Head of caudate nucleus (tissue), 42 donors: ENCODE data around the gene RANBP17.
"Not testable (repeated sequence)": the region's sequence is repeated elsewhere in the genome, so short reads cannot be mapped to it uniquely, and the experiment has no call there.

ENCODE experiments used
- DNase-seq, 42 donors: peaks; one replicate each; pipeline versions ENCODE4 v3.0.0 to v3.0.0-alpha.2; 2020 to 2021; ENCODE audit warnings: mixed read lengths in 7 of 42
- intact Hi-C: fragments of 100-400 bp; cut with DNase I; formaldehyde crosslinking; loops from one replicate; pipeline ENCODE4 v1.15.0; 2022

RANBP17 gene

DNA sequence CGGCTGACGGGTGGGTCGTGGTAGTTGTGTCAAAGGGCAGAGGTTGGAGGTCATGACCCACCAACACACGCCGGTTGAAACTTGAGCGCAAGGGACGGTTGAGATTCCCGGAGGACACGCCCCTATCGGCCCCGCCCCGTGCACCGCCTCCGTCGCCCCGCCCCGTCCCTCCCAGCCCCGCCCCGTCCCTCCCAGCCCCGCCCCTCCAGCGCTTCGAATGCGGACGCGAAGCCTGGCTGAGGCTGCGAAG, 226 bp upstream of the RANBP17 start:
- intact Hi-C loops = no loop called here
- no peak for DNase-seq

DNA sequence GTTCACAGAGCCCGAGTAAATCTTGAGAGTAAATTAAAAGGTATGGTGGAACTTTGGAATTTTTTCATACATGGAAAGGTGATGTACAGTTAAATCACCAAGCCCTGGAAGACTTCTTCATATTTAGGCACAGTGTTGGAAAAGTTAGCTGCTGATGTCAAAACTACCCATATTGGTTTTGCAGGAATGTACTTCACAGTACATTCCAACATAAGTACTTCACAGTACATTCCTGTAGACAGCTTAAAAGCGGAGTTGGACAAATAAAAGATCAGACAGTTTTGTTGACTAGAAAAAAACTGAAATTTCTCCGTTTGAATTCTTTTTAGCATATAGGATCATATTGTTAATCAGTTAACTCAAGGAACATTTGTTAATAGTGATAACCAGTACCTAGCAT, 1.8 kb downstream of the RANBP17 start:
- intact Hi-C loops = no loop called here
- no peak for DNase-seq

DNA sequence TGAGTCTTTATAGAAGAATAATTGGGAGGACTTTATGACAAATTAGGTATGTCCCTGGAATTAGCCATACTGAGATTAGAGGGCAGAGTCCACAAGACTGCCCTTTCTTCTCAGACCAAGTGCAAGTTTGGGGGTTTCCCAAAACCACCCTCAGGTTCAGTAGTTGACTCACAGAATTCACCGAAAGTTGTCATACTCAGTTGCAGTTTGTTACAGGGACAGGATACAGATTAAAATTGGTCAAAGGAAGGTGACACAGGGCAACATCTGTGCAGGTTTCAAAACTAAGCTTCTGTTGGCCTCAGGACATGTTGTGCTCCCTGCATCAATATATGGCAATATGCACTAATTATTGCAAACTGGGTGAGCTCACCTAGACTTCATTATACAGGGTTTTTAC, 3.8 kb downstream of the RANBP17 start:
- intact Hi-C loops = no loop called here

DNA sequence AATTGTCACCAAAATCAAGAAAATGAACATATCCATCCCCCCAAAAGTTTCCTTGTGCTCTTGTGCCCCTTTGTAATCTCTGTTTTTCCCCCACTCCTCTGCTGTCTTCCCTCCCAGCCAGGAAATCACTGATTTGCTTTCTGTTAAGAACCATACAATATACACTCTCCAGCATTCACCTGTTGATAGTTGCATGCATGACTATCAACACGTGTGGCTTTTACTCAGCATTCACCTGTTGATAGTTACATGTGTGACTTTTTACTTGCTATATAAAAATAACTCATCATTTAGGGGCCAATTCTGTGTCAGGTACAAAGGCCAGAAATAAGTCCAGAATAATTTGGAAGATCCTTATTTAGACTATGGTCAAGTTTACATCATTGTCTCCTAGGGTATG, 6.0 kb downstream of the RANBP17 start:
- no peak for DNase-seq
- intact Hi-C loops = no loop called here

More for the DNA sequence above, 3.8 kb downstream of the RANBP17 start:
- DNase-seq = no peak

DNA sequence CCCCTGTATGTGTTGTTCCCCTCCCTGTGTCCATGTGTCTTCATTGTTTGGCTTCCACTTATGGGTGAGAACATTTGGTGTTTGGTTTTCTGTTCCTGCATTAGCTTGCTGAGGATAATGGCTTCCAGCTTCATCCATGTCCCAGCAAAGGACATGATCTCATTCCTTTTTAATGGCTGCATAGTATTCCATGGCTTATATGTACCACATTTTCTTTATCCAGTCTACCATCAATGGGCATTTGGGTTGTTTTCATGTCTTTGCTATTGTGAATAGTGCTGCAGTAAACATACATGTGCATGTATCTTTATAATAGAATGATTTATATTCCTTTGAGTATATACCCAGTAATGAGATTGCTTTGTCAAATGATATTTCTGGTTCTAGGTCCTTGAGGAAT, 8.6 kb downstream of the RANBP17 start:
- intact Hi-C loops, DNase-seq: not testable (repeated sequence)

DNA sequence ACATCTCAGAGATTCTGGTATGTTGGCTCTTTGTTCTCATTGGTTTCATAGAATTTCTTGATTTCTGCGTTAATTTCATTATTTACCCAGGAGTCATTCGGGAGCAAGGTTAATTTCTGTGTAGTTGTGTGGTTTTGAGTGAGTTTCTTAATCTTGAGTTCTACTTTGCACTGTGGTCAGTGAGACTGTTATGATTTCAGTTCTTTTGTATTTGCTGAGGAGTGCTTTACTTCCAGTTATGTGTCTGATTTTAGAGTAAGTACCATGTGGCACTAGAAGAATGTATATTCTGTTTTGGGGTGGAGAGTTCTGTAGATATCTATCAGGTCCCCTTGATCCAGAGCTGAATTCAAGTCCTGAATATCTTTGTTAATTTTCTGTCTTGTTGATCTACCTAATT, 12.2 kb downstream of the RANBP17 start:
- intact Hi-C loops = no loop called here
- no peak for DNase-seq

DNA sequence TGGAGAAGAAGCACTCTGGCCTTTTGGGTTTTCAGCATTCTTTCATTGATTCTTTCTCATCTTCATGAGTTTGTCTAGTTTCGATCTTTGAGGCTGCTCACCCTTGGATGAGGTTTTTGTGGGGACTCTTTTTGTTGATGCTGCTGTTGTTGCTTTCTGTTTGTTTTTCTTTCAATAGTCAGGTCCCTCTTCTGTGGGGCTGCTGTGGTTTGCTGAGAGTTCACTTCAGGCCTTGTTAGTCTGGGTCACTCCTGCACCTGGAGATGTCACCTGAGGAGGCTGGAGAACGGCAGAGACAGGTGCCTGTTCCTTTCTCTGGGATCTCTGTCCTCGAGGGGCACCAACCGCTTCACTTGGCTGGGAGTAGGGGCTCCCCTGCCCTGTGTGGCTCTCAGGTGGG, 14.0 kb downstream of the RANBP17 start:
- intact Hi-C loops = no loop called here

DNA sequence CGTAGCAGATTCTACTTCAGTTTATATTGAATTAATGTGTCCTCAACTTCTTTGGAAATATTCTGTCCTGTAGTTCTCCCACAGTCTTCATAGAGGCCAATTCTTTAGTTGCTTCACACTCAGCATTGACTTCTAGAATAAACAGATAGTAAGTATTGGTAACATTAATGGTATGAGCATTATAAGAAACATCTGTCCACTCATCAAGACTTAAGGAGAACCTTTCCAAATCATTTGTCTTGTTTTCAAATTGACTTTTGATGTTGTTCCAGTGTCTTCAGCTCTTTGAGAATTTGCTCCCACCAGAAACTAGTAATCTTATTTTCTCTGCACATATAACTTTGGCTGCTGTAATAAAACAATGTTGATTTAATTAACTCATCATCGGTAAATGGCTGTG, 18.3 kb downstream of the RANBP17 start:
- no peak for DNase-seq
- intact Hi-C loops = no loop called here

More for the DNA sequence above, 14.0 kb downstream of the RANBP17 start:
- DNase-seq = no peak

DNA sequence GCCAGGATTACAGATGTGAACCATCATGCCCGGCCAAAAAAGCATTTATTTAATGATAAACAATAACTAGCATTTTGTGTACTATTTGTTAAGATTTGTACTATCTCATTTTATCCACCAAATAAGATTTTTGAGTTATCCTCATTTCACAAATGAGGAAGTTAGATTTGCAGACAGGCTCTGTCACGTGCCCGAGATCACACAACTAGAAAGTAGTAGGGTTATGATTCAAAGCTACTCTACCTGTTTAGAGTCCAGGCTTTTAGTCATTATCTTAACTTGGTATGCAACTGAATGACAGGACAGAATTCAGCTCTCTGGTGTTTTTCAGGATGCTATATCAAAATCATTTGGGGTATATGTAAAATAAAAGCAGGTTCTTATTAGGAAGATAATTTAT, 20.5 kb downstream of the RANBP17 start:
- intact Hi-C loops = no loop called here
- no peak for DNase-seq

DNA sequence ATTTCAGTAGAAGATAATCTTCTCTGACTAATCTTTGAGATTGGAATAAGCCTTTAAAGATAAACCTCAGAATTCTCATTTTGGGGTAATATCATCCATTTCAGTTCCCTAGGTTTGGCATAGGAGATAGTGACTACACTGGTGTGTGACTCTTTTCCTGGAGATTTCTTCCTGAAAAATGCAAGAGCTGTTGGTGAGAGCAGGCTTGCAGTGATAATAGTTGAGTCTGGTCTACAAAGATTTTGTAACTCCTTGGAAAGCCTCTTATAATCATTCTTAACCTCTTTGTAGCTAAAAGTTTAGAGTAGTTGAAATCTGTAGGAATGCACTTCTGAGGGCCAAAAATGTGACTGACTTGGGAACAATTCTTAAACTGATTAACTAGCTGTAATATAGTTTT, 23.4 kb downstream of the RANBP17 start:
- intact Hi-C loops = no loop called here
- DNase-seq = no peak

DNA sequence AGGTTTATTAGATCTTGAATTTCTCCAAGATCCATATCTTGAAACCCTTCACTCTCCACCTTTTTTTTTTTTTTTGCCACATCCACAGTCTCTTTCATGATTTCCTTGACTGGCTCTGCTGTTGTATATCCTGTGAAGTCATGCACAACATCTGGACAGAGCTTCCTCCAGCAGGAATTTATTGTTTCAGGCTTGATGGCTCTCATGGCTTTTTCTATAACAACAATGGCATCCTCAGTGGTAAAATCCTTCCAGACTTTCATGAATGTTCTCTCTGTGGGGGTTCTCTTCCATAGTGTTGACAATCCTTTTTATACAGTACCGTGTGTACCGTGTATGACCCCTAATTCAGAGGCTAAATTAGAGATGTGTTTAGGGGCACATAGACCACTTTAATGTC, 24.0 kb downstream of the RANBP17 start:
- intact Hi-C loops = no loop called here

DNA sequence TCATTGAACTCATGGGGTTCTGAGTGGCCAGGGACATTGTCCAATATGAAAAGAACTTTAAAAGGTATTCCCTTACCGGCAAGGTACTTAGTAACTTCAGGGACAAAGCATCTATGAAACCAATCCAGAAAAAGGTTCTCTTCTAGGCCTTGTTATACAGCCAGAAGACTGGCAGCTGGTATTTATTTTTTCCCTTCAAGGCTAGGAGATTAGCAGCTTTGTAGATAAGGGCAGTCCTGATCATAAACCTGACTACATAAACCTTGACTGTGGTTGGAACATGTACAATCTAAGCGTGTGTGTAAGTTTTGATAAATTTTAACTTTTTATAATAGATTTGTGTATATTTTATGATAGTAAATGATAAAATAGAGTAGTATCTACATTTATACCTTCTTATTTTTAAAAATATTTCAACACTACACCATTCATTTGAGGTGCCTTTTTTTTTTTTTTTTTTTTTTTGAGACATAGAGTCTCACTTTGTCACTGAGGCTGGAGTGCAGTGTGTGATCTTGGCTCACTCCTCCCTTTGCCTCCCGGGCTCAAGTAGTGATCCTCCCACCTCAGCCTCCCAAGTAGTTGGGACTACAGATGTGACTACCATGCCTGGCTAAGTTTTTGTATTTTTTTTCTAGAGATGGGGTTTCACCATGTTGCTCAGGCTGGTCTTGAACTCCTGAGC, 24.5 kb downstream of the RANBP17 start:
- intact Hi-C loops = no loop called here
- no peak for DNase-seq

More for the DNA sequence above, 24.0 kb downstream of the RANBP17 start:
- no peak for DNase-seq

DNA sequence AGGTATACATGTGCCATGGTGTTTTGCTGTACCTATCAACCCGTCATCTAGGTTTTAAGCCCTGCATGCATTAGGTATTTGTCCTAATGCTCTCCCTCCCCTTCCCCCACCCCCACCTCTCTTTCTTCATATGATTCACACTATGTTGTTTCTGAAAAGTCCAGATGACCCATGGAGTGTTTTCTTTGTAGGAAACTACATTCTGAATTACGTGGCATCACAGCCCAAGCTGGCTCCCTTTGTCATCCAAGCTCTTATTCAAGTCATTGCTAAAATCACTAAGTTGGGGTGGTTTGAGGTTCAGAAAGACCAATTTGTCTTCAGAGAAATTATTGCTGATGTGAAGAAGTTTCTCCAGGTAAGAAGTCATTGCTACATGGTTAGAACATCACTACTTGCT, 30.4 kb downstream of the RANBP17 start:
- intact Hi-C loops = no loop called here
- DNase-seq = no peak

DNA sequence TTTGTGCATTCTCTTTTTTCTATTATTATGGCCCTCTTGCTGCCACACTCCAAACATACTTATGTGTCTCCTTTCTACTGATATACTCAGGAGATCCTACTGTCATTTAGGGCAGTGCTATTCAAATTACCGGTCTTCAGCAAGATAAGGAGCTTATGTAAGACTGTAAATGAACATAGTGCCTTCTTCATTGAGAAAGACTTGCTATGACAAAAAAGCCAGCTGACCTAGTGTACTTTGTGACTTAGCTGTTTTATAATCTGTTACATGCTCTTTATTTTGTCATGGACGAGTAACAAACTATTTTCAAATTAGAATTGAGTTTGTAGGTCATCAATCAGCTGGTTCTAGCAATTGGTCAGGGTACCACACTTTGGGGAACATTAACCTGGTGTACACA, 32.8 kb downstream of the RANBP17 start:
- intact Hi-C loops = no loop called here
- no peak for DNase-seq

DNA sequence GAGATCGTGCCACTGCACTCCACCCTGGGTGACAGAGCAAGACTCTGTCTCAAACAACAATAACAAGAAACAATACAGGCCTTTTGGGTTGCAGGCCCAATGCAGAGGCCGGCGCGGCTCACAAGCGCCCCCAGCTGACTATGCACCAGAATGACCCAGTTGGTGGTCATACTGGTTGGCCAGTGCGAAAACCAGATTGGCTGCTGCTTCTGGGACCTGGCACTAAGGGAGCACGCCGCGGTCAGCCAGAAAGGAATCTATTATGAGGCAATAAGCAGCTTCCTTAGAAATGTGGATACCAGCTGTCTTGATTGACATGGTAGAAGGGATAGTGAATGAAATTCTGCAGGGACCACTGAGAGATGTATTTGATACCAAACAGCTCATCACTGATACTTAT, 35.0 kb downstream of the RANBP17 start:
- intact Hi-C loops = no loop called here
- DNase-seq = peak in 29 of 42 donors; percentile 1 to 63 (median 21)

DNA sequence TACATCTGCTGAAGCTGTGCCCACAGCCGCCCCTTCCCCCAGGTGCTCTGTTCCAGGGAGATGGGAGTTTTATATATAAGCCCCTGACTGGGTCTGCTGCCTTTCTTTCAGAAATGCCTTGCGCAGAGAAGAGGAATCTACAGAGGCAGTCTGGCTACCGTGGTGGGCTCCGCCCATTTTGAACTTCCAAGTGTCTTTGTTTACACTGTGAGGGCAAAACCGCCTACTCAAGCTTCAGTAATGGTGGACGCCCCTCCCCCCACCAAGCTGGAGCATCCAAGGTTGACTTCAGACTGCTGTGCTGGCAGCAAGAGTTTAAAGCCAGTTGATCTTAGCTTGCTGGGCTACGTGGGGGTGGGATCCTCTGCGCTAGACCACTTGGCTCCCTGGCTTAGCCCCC, 41.3 kb downstream of the RANBP17 start:
- no peak for DNase-seq
- intact Hi-C loops = no loop called here

DNA sequence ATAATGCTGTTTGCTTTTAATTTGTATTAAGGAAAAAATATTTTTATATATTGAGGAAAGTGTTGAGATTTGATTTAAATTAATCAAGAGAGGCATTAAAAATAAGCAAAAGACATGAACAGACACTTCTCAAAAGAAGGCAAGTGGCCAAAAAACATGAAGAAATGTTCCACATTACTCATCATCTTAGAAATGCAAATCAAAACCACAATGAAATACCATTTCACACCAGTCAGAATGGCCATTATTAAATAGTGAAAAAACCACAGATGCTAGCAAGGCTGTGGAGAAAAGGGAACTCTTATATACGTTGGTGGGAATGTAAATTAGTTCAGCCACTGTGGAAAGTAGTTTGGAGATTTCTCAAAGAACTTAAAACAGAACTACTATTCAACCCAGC, 45.9 kb downstream of the RANBP17 start:
- DNase-seq = no peak
- intact Hi-C loops = no loop called here

DNA sequence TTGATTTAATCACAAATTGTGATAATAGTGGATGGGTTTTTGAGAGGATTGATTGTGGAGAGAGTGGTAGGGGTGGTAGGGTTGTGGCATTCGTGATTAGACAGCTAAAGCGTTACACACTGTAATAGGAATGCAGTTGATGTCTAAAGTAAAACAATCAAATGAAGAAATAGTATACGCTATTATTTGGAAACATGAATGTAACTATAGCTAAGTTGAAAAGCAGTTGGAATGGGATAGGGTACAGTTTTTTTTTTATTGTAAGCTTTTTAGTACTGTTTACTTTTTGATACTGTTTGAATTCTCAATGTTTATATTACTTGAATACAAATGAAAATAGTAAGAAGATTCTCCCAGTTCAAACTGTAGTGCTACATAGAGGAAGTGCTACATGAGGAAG, 51.8 kb downstream of the RANBP17 start:
- no peak for DNase-seq
- intact Hi-C loops = no loop called here

DNA sequence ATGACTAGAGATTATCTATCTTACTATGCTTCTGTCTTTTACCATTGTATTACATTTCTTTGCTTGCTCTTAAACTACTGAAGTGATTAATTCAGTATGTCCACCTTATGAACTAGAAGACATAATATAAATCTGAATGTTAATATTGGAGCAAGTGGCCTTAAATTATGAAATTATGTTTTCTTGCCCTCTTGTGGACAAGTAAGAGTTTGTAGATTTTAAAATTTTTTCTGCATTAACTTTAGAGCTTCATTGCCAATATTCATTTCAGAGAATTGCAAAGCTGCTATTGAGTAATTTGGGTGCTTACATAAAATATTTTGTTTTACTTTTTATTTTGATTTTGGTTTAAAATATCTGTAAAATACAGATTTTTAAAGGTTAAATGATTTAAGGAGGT, 55.3 kb downstream of the RANBP17 start:
- DNase-seq = no peak
- intact Hi-C loops = no loop called here

DNA sequence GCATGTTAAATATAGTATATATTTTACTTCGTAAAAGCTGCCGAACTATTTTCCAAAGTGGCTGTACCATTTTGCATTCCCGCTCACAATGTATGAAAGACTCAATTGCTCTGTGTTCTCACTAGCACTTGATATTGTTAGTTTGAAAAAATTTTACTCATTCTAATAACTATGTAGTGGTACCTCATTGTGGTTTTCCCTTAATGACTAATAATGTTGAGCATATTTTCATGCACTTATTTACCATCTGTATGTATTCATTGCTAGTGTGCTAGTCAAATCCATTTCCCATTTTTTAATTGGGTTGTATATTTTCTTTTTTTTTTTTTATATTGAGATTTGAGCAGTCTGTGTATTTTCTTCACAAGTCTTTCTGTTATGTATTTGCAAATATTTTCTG, 58.4 kb downstream of the RANBP17 start:
- no peak for DNase-seq
- intact Hi-C loops = no loop called here

DNA sequence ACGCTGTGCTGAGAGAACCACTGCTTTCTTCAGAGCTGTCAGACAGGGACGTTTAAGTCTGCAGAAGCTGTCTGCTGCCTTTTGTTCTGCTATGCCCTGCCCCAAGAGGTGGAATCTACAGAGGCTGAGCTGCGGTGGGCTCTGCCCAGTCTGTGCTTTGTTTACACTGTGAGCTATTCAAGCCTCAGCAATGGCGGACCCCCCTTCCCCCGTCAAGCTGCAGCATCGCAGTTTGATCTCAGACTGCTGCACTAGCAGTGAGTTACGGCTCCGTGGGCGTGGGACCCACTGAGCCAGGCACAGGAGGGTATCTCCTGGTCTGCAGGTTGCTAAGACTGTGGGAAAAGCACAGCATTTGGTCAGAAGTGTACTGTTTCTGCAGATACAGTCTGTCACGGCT, 60.5 kb downstream of the RANBP17 start:
- DNase-seq, intact Hi-C loops: not testable (repeated sequence)
